NCI-H1048 (cell line): ENCODE data around the gene CNGB1.
"Not testable (repeated sequence)": the region's sequence is repeated elsewhere in the genome, so short reads cannot be mapped to it uniquely, and the experiment has no call there.

Experiments used
- DNase-seq: peaks from one replicate; lab custom pipeline; 2025; lab: John Stamatoyannopoulos, UW

The CNGB1 gene

GRCh38 chr16:57997176-57997527, 26.2 kb upstream of the CNGB1 start:
- DNase-seq = no peak

- no peak for DNase-seq
Measured at GRCh38 chr16:57996406-57997175, 25.7 kb upstream of the CNGB1 start.

GRCh38 chr16:57995721-57996405, 24.9 kb upstream of the CNGB1 start:
- DNase-seq = no peak

- no peak for DNase-seq
Measured at GRCh38 chr16:57994778-57995177, 23.9 kb upstream of the CNGB1 start.

GRCh38 chr16:57994361-57994760, 23.4 kb upstream of the CNGB1 start:
- no peak for DNase-seq

- DNase-seq = no peak
Measured at GRCh38 chr16:57993897-57994296, 23.0 kb upstream of the CNGB1 start.

GRCh38 chr16:57993438-57993837, 22.5 kb upstream of the CNGB1 start:
- no peak for DNase-seq

- DNase-seq = no peak
Measured at GRCh38 chr16:57992084-57992483, 21.2 kb upstream of the CNGB1 start.

GRCh38 chr16:57991551-57992059, 20.7 kb upstream of the CNGB1 start:
- no peak for DNase-seq

GRCh38 chr16:57988929-57989328, 18.0 kb upstream of the CNGB1 start:
- DNase-seq = no peak

- no peak for DNase-seq
Measured at GRCh38 chr16:57987441-57988177, 16.7 kb upstream of the CNGB1 start.

- no peak for DNase-seq
Measured at GRCh38 chr16:57986196-57986595, 15.3 kb upstream of the CNGB1 start.

- DNase-seq = no peak
Measured at GRCh38 chr16:57985204-57986181, 14.6 kb upstream of the CNGB1 start.

- DNase-seq = no peak
Measured at GRCh38 chr16:57984443-57985203, 13.7 kb upstream of the CNGB1 start.

- DNase-seq = no peak
Measured at GRCh38 chr16:57982385-57982784, 11.5 kb upstream of the CNGB1 start.

GRCh38 chr16:57981636-57982035, 10.7 kb upstream of the CNGB1 start:
- no peak for DNase-seq

- no peak for DNase-seq
Measured at GRCh38 chr16:57979006-57979585, 8.2 kb upstream of the CNGB1 start.

- not testable (repeated sequence) for DNase-seq
Measured at GRCh38 chr16:57978070-57978465, 7.1 kb upstream of the CNGB1 start.

GRCh38 chr16:57977418-57978069, 6.6 kb upstream of the CNGB1 start:
- DNase-seq = no peak

- no peak for DNase-seq
Measured at GRCh38 chr16:57976331-57976796, 5.4 kb upstream of the CNGB1 start.
